GM23338 (cell line): ENCODE measurements around the gene MYT1. TPM values are rescaled to one million over a fixed set of nuclear protein-coding genes. Genes with fewer than 3 reads are reported as not detected.

ENCODE experiments used
- ATAC-seq: fragments of 200-7000 bp; cut with Tn5 transposase; 3 replicates; pipeline ENCODE4 v1.9.1; 2020
- DNase-seq: peaks from one replicate; pipeline ENCODE4 v3.0.0-alpha.2; 2015; ENCODE audit warnings: low spot score
- H2AFZ ChIP-seq: fragments of 200-600 bp; sonication (generic); 2 replicates; pipeline ENCODE4 v1.8.0; 2016; ENCODE audit warnings: antibody characterized with exemption, mild to moderate bottlenecking, moderate library complexity
- H3F3A ChIP-seq: fragments of 200-600 bp; sonication (generic); replicated peaks from 2 replicates; pipeline ENCODE4 v1.8.0; 2017; ENCODE audit warnings: antibody characterized with exemption, mixed run types, low read depth
- H3K27ac ChIP-seq: fragments of 200-600 bp; sonication (generic); 2 replicates; pipeline ENCODE4 v1.6.1; 2016; ENCODE audit warnings: low read depth
- H3K27me3 ChIP-seq: fragments of 200-600 bp; sonication (generic); 2 replicates; pipeline ENCODE4 v1.8.0; 2016; ENCODE audit warnings: mild to moderate bottlenecking, mixed run types, moderate library complexity; ENCODE audit not compliant: insufficient read depth
- H3K36me3 ChIP-seq: fragments of 200-600 bp; sonication (generic); 2 replicates; pipeline ENCODE4 v1.8.0; 2016; ENCODE audit warnings: mild to moderate bottlenecking; ENCODE audit not compliant: insufficient read depth
- H3K4me1 ChIP-seq: fragments of 200-600 bp; sonication (generic); 2 replicates; pipeline ENCODE4 v1.8.0; 2016; ENCODE audit warnings: mild to moderate bottlenecking, moderate library complexity; ENCODE audit not compliant: insufficient read depth
- H3K4me2 ChIP-seq: fragments of 200-600 bp; sonication (generic); 2 replicates; pipeline ENCODE4 v1.7.1; 2017; ENCODE audit warnings: mixed run types
- H3K4me3 ChIP-seq: fragments of 200-600 bp; sonication (generic); 2 replicates; pipeline ENCODE4 v1.6.1; 2016; ENCODE audit warnings: mixed run types
- H3K79me2 ChIP-seq: fragments of 200-600 bp; sonication (generic); replicated peaks from 2 replicates; pipeline ENCODE4 v1.8.0; 2017; ENCODE audit warnings: mild to moderate bottlenecking; ENCODE audit not compliant: insufficient read depth
- H3K9me2 ChIP-seq: fragments of 200-600 bp; sonication (generic); 2 replicates; pipeline ENCODE4 v1.8.0; 2017; ENCODE audit not compliant: insufficient read depth
- H4K20me1 ChIP-seq: fragments of 200-600 bp; sonication (generic); replicated peaks from 2 replicates; pipeline ENCODE4 v1.8.0; 2017; ENCODE audit warnings: mild to moderate bottlenecking; ENCODE audit not compliant: insufficient read depth
- H3K27ac Mint-ChIP-seq: 2 replicates; pipeline ENCODE4 v1.8.0; 2020; ENCODE audit warnings: inconsistent platforms, mild to moderate bottlenecking, moderate library complexity, mixed read lengths
- H3K27me3 Mint-ChIP-seq: 3 replicates; pipeline ENCODE4 v1.8.0; 2022; ENCODE audit warnings: low read depth, mild to moderate bottlenecking, moderate library complexity, mixed read lengths, inconsistent platforms; ENCODE audit not compliant: insufficient read depth, poor library complexity
- H3K36me3 Mint-ChIP-seq: 3 replicates; pipeline ENCODE4 v1.8.0; 2021; ENCODE audit warnings: low read depth, mild to moderate bottlenecking, inconsistent platforms, moderate library complexity, mixed read lengths
- H3K4me1 Mint-ChIP-seq: 3 replicates; pipeline ENCODE4 v1.8.0; 2020; ENCODE audit warnings: mild to moderate bottlenecking, inconsistent platforms, mixed read lengths
- H3K4me3 Mint-ChIP-seq: 3 replicates; pipeline ENCODE4 v1.8.0; 2021; ENCODE audit warnings: moderate library complexity, mild to moderate bottlenecking, inconsistent platforms, mixed read lengths
- H3K9me3 Mint-ChIP-seq: 3 replicates; pipeline ENCODE4 v1.8.0; 2020; ENCODE audit warnings: moderate library complexity, mild to moderate bottlenecking, inconsistent platforms, mixed read lengths
- NANOG ChIP-seq: IDR thresholded peaks from 2 replicates; pipeline ENCODE4 v1.6.1; 2016; ENCODE audit warnings: antibody characterized with exemption, borderline replicate concordance
- POLR2AphosphoS5 ChIP-seq: IDR thresholded peaks from 2 replicates; pipeline ENCODE4 v1.6.1; 2016; ENCODE audit warnings: antibody characterized with exemption, low read depth
- ZNF114 ChIP-seq: fragments of 250-450 bp; sonication (Bioruptor Pico); IDR thresholded peaks from 2 replicates; pipeline ENCODE4 v1.5.0; 2020; ENCODE audit warnings: mild to moderate bottlenecking, moderate library complexity
- ZNF331 ChIP-seq: fragments of 250-450 bp; sonication (Bioruptor Pico); IDR thresholded peaks from 2 replicates; pipeline ENCODE4 v1.5.0; 2020; ENCODE audit warnings: low read depth, mild to moderate bottlenecking, moderate library complexity
- polyA plus RNA-seq: library from polyadenylated mRNA; unstranded; fragments of >200 nt; fragmentation: Nextera tagmentation; extraction: Ambion mirVana; gene quantifications from 2 replicates; pipeline ENCODE4 v1.2.1, GENCODE V29; 2016
- total RNA-seq: library from RNA; depleted of rRNA; stranded (reverse); fragments of >200 nt; shearing (Covaris generic); gene quantifications from 2 replicates; pipeline ENCODE4 v1.2.3, GENCODE V29; 2014
- TF ChIP-seq, protein P1 (sequence below): IDR thresholded peaks from 2 replicates; pipeline ENCODE4 v1.6.1; 2016; ENCODE audit warnings: antibody characterized with exemption
- TF ChIP-seq, protein P2 (sequence below), 2 experiments: fragments of 200-600 bp in 1 of 2; sonication (generic) in 1 of 2; conservative IDR thresholded peaks; 2 replicates each; pipeline versions ENCODE4 v1.5.1 to v1.6.1; 2016 to 2017; ENCODE audit warnings: antibody characterized with exemption in 2 of 2, low read depth in 2 of 2, mild to moderate bottlenecking in 2 of 2, moderate library complexity in 1 of 2
- TF ChIP-seq, protein P3 (sequence below): fragments of 250-450 bp; sonication (Bioruptor Pico); IDR thresholded peaks from 2 replicates; pipeline ENCODE4 v1.5.0; 2020; ENCODE audit warnings: mild to moderate bottlenecking, moderate library complexity

MYT1 gene
- total and polyA plus RNA-seq, 2 experiments from 2014 or later, result 0.83 to 1.6 TPM

DNA sequence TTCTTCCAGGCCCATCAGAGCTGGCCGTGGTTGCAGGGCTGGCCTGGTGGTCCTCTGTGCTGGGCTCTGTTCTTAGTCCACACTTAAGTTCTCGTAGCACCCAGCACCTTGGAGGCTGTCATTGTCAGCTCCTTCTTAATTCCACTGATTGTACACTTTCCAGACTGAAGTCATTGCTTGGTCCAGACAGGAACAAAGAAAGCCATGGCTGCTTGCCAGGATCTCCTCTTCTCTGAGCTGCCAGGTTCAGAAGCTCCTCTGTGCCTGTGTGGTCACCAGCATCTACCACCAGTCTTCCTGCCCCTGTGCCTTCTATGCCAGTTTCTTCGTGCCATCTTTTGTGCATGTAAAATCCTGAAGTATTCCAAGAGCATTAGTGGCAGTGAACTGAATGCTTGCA, 51.8 kb downstream of the MYT1 start:
- Histone ChIP-seq H3K27me3 (no peaks in the 10 kb centered on the region), H3K4me3 (no peak overlapping the region), H2AFZ (no peak overlapping the region), H3K4me2 (no peak overlapping the region), H3K79me2 (no peaks in the 10 kb centered on the region), H3K4me1 (no peaks in the 10 kb centered on the region), H4K20me1 (no peaks in the 10 kb centered on the region), H3K9me2 (no peaks in the 10 kb centered on the region), H3F3A (no peaks in the 10 kb centered on the region), H3K36me3 (no peaks in the 10 kb centered on the region), H3K27ac (no peak overlapping the region)
- Mint-ChIP-seq H3K27ac (no peak overlapping the region), H3K4me1 (peaks cover 10% of the 10 kb centered on the region; the same call in 2 of the 3 replicates), H3K9me3 (no peaks in the 10 kb centered on the region), H3K27me3 (no peaks in the 10 kb centered on the region), H3K4me3 (no peak overlapping the region), H3K36me3 (no peaks in the 10 kb centered on the region)
- DNase-seq, result no peak
- ATAC-seq, result no peak
- TF ChIP-seq, protein P1, sequence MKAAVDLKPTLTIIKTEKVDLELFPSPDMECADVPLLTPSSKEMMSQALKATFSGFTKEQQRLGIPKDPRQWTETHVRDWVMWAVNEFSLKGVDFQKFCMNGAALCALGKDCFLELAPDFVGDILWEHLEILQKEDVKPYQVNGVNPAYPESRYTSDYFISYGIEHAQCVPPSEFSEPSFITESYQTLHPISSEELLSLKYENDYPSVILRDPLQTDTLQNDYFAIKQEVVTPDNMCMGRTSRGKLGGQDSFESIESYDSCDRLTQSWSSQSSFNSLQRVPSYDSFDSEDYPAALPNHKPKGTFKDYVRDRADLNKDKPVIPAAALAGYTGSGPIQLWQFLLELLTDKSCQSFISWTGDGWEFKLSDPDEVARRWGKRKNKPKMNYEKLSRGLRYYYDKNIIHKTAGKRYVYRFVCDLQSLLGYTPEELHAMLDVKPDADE, result no peak
- TF ChIP-seq POLR2AphosphoS5, result no peak

DNA sequence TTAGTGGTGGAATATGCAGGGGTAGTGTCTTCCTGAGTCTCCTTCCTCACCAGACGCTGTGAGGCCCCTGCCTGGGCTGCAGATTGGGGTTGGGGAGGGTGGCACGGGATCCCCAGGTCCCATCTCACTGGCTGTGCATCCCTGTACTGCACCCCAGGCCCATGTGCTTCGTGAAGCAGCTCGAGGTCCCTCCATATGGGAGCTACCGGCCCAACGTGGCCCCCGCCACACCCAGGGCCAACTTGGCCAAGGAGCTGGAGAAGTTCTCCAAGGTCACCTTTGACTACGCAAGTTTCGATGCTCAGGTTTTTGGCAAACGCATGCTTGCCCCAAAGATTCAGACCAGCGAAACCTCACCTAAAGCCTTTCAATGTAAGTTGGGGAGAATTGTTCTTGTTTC, 52.7 kb downstream of the MYT1 start:
- Histone ChIP-seq H3K79me2 (no peaks in the 10 kb centered on the region), H2AFZ (no peak overlapping the region), H3K4me1 (no peaks in the 10 kb centered on the region), H3K4me3 (no peak overlapping the region), H3K9me2 (no peaks in the 10 kb centered on the region), H3F3A (no peaks in the 10 kb centered on the region), H3K36me3 (no peaks in the 10 kb centered on the region), H3K4me2 (no peak overlapping the region), H3K27me3 (no peaks in the 10 kb centered on the region), H4K20me1 (no peaks in the 10 kb centered on the region), H3K27ac (no peak overlapping the region)
- Mint-ChIP-seq H3K36me3 (no peaks in the 10 kb centered on the region), H3K4me1 (peaks cover 7% of the 10 kb centered on the region; the same call in 2 of the 3 replicates), H3K4me3 (no peak overlapping the region), H3K27ac (no peak overlapping the region), H3K9me3 (no peaks in the 10 kb centered on the region), H3K27me3 (no peaks in the 10 kb centered on the region)
- DNase-seq (no peak), ATAC-seq (no peak)
- no peak for TF ChIP-seq ZNF331 (CRISPR knock-in tag)
- TF ChIP-seq, protein P2, sequence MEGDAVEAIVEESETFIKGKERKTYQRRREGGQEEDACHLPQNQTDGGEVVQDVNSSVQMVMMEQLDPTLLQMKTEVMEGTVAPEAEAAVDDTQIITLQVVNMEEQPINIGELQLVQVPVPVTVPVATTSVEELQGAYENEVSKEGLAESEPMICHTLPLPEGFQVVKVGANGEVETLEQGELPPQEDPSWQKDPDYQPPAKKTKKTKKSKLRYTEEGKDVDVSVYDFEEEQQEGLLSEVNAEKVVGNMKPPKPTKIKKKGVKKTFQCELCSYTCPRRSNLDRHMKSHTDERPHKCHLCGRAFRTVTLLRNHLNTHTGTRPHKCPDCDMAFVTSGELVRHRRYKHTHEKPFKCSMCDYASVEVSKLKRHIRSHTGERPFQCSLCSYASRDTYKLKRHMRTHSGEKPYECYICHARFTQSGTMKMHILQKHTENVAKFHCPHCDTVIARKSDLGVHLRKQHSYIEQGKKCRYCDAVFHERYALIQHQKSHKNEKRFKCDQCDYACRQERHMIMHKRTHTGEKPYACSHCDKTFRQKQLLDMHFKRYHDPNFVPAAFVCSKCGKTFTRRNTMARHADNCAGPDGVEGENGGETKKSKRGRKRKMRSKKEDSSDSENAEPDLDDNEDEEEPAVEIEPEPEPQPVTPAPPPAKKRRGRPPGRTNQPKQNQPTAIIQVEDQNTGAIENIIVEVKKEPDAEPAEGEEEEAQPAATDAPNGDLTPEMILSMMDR (conservative IDR thresholded peaks at IDR 0.05; ENCODE audit: low read depth in 2 of 2), result no peak
- no peak for TF ChIP-seq POLR2AphosphoS5
- TF ChIP-seq ZNF114, result no peak

DNA sequence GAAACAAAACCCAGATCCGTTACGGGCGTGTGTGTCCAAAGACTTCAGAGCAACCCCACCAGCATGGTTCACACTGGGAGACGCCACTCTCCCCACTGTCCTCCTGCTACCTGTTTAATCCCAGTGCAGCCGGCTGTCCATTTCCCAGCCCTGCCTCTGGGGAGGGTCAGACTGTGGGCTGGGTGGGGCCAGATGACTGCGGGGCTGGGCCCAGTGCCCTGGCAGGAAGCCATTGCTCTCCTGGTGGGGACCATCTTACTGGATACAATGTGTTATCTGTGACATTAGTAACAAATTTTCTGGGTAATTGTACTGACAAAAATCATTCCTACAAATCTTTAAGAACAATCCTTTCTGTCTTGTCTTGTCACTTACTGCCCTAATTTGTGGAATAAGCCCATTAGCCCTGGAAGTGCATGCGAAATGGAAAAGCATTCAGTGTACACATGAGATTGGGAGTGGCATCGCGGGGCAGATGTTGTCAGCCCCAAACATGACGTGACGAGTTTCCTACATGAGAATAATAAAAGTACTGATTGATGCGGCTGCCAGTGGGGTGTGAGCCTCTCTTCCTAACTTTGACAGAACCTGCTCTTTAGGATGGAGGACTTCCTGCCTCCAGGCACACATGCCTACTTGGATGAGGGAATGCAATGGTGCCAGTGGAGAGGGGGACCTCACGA, 53.4 kb downstream of the MYT1 start:
- Histone ChIP-seq H3K4me1 (no peaks in the 10 kb centered on the region), H3K4me2 (no peak overlapping the region), H3K27me3 (no peaks in the 10 kb centered on the region), H3K27ac (no peak overlapping the region), H3K79me2 (no peaks in the 10 kb centered on the region), H3K9me2 (no peaks in the 10 kb centered on the region), H4K20me1 (no peaks in the 10 kb centered on the region), H3K4me3 (no peak overlapping the region), H2AFZ (no peak overlapping the region), H3F3A (no peaks in the 10 kb centered on the region), H3K36me3 (no peaks in the 10 kb centered on the region)
- ATAC-seq (no peak), DNase-seq (no peak)
- no peak overlapping the region for H3K4me3 Mint-ChIP-seq
- peaks cover 7% of the 10 kb centered on the region; the same call in 2 of the 3 replicates for H3K4me1 Mint-ChIP-seq
- H3K27ac Mint-ChIP-seq, result no peak overlapping the region
- H3K9me3 Mint-ChIP-seq, result no peaks in the 10 kb centered on the region
- no peaks in the 10 kb centered on the region for H3K36me3 Mint-ChIP-seq
- no peaks in the 10 kb centered on the region for H3K27me3 Mint-ChIP-seq
- TF ChIP-seq NANOG (no peak), POLR2AphosphoS5 (no peak)
- TF ChIP-seq, protein P3, sequence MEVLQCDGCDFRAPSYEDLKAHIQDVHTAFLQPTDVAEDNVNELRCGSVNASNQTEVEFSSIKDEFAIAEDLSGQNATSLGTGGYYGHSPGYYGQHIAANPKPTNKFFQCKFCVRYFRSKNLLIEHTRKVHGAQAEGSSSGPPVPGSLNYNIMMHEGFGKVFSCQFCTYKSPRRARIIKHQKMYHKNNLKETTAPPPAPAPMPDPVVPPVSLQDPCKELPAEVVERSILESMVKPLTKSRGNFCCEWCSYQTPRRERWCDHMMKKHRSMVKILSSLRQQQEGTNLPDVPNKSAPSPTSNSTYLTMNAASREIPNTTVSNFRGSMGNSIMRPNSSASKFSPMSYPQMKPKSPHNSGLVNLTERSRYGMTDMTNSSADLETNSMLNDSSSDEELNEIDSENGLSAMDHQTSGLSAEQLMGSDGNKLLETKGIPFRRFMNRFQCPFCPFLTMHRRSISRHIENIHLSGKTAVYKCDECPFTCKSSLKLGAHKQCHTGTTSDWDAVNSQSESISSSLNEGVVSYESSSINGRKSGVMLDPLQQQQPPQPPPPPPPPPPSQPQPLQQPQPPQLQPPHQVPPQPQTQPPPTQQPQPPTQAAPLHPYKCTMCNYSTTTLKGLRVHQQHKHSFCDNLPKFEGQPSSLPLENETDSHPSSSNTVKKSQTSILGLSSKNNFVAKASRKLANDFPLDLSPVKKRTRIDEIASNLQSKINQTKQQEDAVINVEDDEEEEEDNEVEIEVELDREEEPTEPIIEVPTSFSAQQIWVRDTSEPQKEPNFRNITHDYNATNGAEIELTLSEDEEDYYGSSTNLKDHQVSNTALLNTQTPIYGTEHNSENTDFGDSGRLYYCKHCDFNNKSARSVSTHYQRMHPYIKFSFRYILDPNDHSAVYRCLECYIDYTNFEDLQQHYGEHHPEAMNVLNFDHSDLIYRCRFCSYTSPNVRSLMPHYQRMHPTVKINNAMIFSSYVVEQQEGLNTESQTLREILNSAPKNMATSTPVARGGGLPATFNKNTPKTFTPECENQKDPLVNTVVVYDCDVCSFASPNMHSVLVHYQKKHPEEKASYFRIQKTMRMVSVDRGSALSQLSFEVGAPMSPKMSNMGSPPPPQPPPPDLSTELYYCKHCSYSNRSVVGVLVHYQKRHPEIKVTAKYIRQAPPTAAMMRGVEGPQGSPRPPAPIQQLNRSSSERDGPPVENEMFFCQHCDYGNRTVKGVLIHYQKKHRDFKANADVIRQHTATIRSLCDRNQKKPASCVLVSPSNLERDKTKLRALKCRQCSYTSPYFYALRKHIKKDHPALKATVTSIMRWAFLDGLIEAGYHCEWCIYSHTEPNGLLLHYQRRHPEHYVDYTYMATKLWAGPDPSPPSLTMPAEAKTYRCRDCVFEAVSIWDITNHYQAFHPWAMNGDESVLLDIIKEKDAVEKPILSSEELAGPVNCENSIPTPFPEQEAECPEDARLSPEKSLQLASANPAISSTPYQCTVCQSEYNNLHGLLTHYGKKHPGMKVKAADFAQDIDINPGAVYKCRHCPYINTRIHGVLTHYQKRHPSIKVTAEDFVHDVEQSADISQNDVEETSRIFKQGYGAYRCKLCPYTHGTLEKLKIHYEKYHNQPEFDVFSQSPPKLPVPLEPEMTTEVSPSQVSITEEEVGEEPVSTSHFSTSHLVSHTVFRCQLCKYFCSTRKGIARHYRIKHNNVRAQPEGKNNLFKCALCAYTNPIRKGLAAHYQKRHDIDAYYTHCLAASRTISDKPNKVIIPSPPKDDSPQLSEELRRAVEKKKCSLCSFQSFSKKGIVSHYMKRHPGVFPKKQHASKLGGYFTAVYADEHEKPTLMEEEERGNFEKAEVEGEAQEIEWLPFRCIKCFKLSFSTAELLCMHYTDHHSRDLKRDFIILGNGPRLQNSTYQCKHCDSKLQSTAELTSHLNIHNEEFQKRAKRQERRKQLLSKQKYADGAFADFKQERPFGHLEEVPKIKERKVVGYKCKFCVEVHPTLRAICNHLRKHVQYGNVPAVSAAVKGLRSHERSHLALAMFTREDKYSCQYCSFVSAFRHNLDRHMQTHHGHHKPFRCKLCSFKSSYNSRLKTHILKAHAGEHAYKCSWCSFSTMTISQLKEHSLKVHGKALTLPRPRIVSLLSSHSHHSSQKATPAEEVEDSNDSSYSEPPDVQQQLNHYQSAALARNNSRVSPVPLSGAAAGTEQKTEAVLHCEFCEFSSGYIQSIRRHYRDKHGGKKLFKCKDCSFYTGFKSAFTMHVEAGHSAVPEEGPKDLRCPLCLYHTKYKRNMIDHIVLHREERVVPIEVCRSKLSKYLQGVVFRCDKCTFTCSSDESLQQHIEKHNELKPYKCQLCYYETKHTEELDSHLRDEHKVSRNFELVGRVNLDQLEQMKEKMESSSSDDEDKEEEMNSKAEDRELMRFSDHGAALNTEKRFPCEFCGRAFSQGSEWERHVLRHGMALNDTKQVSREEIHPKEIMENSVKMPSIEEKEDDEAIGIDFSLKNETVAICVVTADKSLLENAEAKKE (CRISPR knock-in tag), result no peak
